OCI-LY1 (cell line): ENCODE results near the gene RCVRN.

Source experiments
- H2AFZ ChIP-seq: fragments of 200-600 bp; sonication (generic), shearing (Covaris generic); 2 replicates; pipeline ENCODE4 v1.6.0; 2014; ENCODE audit warnings: antibody characterized with exemption, mild to moderate bottlenecking, low read length
- H3F3A ChIP-seq: fragments of 200-600 bp; sonication (generic), shearing (Covaris generic); 2 replicates; pipeline ENCODE4 v1.6.0; 2014; ENCODE audit warnings: mild to moderate bottlenecking, antibody characterized with exemption, low read length, moderate library complexity; ENCODE audit not compliant: insufficient read depth
- H3K27ac ChIP-seq: fragments of 200-600 bp; sonication (generic); 2 replicates; pipeline ENCODE4 v1.5.1; 2014; ENCODE audit warnings: low read length, mixed run types, mild to moderate bottlenecking, low read depth; ENCODE audit not compliant: poor library complexity, severe bottlenecking
- H3K27me3 ChIP-seq: fragments of 200-600 bp; sonication (generic); 2 replicates; pipeline ENCODE4 v1.6.0; 2014; ENCODE audit warnings: antibody characterized with exemption, mild to moderate bottlenecking, low read length, moderate library complexity; ENCODE audit not compliant: insufficient read depth
- H3K36me3 ChIP-seq: fragments of 200-600 bp; sonication (generic); 2 replicates; pipeline ENCODE4 v1.6.1; 2014; ENCODE audit warnings: mild to moderate bottlenecking, antibody characterized with exemption, low read length, moderate library complexity, mixed read lengths; ENCODE audit not compliant: insufficient read depth
- H3K4me1 ChIP-seq: fragments of 200-600 bp; sonication (generic); 2 replicates; pipeline ENCODE4 v1.5.1; 2014; ENCODE audit warnings: mild to moderate bottlenecking, low read length, moderate library complexity; ENCODE audit not compliant: insufficient read depth, severe bottlenecking
- H3K4me2 ChIP-seq: fragments of 200-600 bp; sonication (generic), shearing (Covaris generic); 2 replicates; pipeline ENCODE4 v1.6.1; 2014; ENCODE audit warnings: low read length
- H3K4me3 ChIP-seq: fragments of 200-600 bp; sonication (generic); 2 replicates; pipeline ENCODE4 v1.5.1; 2014; ENCODE audit warnings: low read length, low read depth, mild to moderate bottlenecking, mixed read lengths; ENCODE audit not compliant: poor library complexity, severe bottlenecking
- H3K79me2 ChIP-seq: fragments of 200-600 bp; shearing (Covaris generic); 2 replicates; pipeline ENCODE4 v1.6.1; 2016; ENCODE audit warnings: mixed run types, low read length, mixed read lengths; ENCODE audit not compliant: insufficient read depth
- H3K9ac ChIP-seq: fragments of 200-600 bp; sonication (generic), shearing (Covaris generic); 2 replicates; pipeline ENCODE4 v1.6.1; 2014; ENCODE audit warnings: mild to moderate bottlenecking, low read length, mixed read lengths
- H3K9me2 ChIP-seq: fragments of 200-600 bp; sonication (generic), shearing (Covaris generic); 2 replicates; pipeline ENCODE4 v1.6.1; 2014; ENCODE audit warnings: low read depth, mild to moderate bottlenecking, low read length, mixed read lengths
- H3K9me3 ChIP-seq: fragments of 200-600 bp; shearing (Covaris generic); 2 replicates; pipeline ENCODE4 v1.6.1; 2014; ENCODE audit warnings: low read length, mixed read lengths
- H4K20me1 ChIP-seq: fragments of 200-600 bp; sonication (generic), shearing (Covaris generic); 2 replicates; pipeline ENCODE4 v1.6.0; 2016; ENCODE audit warnings: mild to moderate bottlenecking, low read length; ENCODE audit not compliant: insufficient read depth
- EZH2 ChIP-seq: fragments of 200-600 bp; sonication (generic), shearing (Covaris generic); IDR thresholded peaks from 2 replicates; pipeline ENCODE4 v1.8.0; 2017; ENCODE audit warnings: borderline replicate concordance, mixed run types, mild to moderate bottlenecking, antibody characterized with exemption, low read length, moderate library complexity, mixed read lengths
- TF ChIP-seq, protein P1 (sequence below): fragments of 200-600 bp; sonication (generic), shearing (Covaris generic); IDR thresholded peaks from 2 replicates; pipeline ENCODE4 v1.5.1; 2017; ENCODE audit warnings: mild to moderate bottlenecking, antibody characterized with exemption, low read length, moderate library complexity, mixed read lengths

RCVRN gene

DNA sequence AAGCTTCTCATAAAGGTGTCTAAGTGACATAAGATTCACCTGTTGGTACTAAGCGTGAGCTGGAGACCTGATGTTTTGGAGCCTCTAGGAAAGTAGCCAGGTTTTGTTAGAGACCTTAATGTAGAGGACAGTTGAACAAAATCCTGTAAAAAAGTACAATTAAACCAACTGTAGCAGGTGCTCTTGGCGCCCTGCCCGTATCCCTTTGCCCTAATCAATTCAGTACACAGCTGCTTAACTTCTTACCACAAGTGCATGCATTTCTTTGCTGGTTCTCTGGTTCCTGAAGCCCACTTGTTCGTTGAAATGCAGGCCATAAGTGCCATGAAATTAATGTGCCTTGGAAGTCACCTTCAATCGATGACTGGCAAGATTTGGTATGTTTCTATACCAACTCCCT, 54.9 kb downstream of the RCVRN start:
- no peak for TF ChIP-seq EZH2
- TF ChIP-seq, protein P1, sequence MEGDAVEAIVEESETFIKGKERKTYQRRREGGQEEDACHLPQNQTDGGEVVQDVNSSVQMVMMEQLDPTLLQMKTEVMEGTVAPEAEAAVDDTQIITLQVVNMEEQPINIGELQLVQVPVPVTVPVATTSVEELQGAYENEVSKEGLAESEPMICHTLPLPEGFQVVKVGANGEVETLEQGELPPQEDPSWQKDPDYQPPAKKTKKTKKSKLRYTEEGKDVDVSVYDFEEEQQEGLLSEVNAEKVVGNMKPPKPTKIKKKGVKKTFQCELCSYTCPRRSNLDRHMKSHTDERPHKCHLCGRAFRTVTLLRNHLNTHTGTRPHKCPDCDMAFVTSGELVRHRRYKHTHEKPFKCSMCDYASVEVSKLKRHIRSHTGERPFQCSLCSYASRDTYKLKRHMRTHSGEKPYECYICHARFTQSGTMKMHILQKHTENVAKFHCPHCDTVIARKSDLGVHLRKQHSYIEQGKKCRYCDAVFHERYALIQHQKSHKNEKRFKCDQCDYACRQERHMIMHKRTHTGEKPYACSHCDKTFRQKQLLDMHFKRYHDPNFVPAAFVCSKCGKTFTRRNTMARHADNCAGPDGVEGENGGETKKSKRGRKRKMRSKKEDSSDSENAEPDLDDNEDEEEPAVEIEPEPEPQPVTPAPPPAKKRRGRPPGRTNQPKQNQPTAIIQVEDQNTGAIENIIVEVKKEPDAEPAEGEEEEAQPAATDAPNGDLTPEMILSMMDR = no peak
- H3K4me1 ChIP-seq = no peaks in the 10 kb centered on the region
- no peaks in the 10 kb centered on the region for H3K79me2 ChIP-seq
- no peaks in the 10 kb centered on the region for H3F3A ChIP-seq
- H3K4me3 ChIP-seq = no peak overlapping the region
- no peaks in the 10 kb centered on the region for H3K9me2 ChIP-seq
- H3K4me2 ChIP-seq = no peak overlapping the region
- no peaks in the 10 kb centered on the region for H3K27me3 ChIP-seq
- H3K27ac ChIP-seq = no peak overlapping the region
- H3K9me3 ChIP-seq = no peaks in the 10 kb centered on the region
- no peak overlapping the region for H2AFZ ChIP-seq
- no peak overlapping the region for H3K9ac ChIP-seq
- H4K20me1 ChIP-seq = no peaks in the 10 kb centered on the region
- H3K36me3 ChIP-seq = no peaks in the 10 kb centered on the region
